ENCODE data around the gene ABCC1.

GRCh38 chr16:15928261-15929104, 20.9 kb upstream of the ABCC1 start:
- TF ChIP-seq EZH2phosphoT487 (conservative IDR thresholded peaks at IDR 0.05; ENCODE audit: low read length) = no peak
- no peak for TF ChIP-seq CTCF (IDR thresholded peaks at IDR 0.05; ENCODE audit: insufficient read depth, low read length, poor library complexity, severe bottlenecking)

All from SU-DHL-6 (cell line).